Ishikawa (cell line): ENCODE measurements around the gene HSD3B2.

ENCODE experiments used
- CEBPB ChIP-seq: IDR thresholded peaks from 2 replicates; pipeline ENCODE4 v1.6.1; 2012
- CREB1 ChIP-seq: IDR thresholded peaks from 2 replicates; pipeline ENCODE4 v1.6.1; 2012; ENCODE audit warnings: low read depth
- EGR1 ChIP-seq: IDR thresholded peaks from 2 replicates; pipeline ENCODE4 v1.6.1; 2012
- EP300 ChIP-seq: IDR thresholded peaks from 2 replicates; pipeline ENCODE4 v1.6.1; 2012; ENCODE audit warnings: borderline replicate concordance
- FOXM1 ChIP-seq: IDR thresholded peaks from 2 replicates; pipeline ENCODE4 v1.6.1; 2012; ENCODE audit warnings: low read depth, borderline replicate concordance
- MAX ChIP-seq: IDR thresholded peaks from 2 replicates; pipeline ENCODE4 v1.6.1; 2012
- NFIC ChIP-seq: IDR thresholded peaks from 2 replicates; pipeline ENCODE4 v1.6.1; 2012
- RAD21 ChIP-seq: IDR thresholded peaks from 2 replicates; pipeline ENCODE4 v1.6.1; 2012; ENCODE audit warnings: low read depth
- REST ChIP-seq: IDR thresholded peaks from 2 replicates; pipeline ENCODE4 v1.6.1; 2012; ENCODE audit warnings: low read depth, mild to moderate bottlenecking
- TAF1 ChIP-seq: IDR thresholded peaks from 2 replicates; pipeline ENCODE4 v1.6.1; 2012; ENCODE audit warnings: low read depth, mild to moderate bottlenecking
- TCF12 ChIP-seq: IDR thresholded peaks from 2 replicates; pipeline ENCODE4 v1.6.1; 2012; ENCODE audit warnings: low read depth
- TEAD4 ChIP-seq: IDR thresholded peaks from 2 replicates; pipeline ENCODE4 v1.6.1; 2012
- USF1 ChIP-seq: IDR thresholded peaks from 2 replicates; pipeline ENCODE4 v1.6.1; 2012
- YY1 ChIP-seq: IDR thresholded peaks from 2 replicates; pipeline ENCODE4 v1.6.1; 2012; ENCODE audit warnings: low read depth
- ZBTB7A ChIP-seq: IDR thresholded peaks from 2 replicates; pipeline ENCODE4 v1.6.1; 2012; ENCODE audit warnings: low read depth

The HSD3B2 gene

GRCh38 chr1:119376594-119376993 lies 38.4 kb upstream of the HSD3B2 start:
- TF ChIP-seq REST: no peak
- no peak for TF ChIP-seq RAD21
- TF ChIP-seq CEBPB: no peak
- no peak for TF ChIP-seq NFIC
- no peak for TF ChIP-seq MAX
- TF ChIP-seq USF1: no peak
- TF ChIP-seq ZBTB7A: no peak
- TF ChIP-seq YY1: no peak
- TF ChIP-seq TCF12: no peak
- no peak for TF ChIP-seq TAF1
- TF ChIP-seq FOXM1: no peak
- TF ChIP-seq CREB1: no peak

- TF ChIP-seq USF1 (no peak), CEBPB (no peak), TAF1 (no peak), NFIC (no peak)
Observed at GRCh38 chr1:119379117-119379516, 35.8 kb upstream of the HSD3B2 start.

- TF ChIP-seq RAD21: no peak
- no peak for TF ChIP-seq CEBPB
- TF ChIP-seq EP300: no peak
- TF ChIP-seq REST: no peak
- TF ChIP-seq TAF1: no peak
- TF ChIP-seq YY1: no peak
- TF ChIP-seq MAX: no peak
- TF ChIP-seq FOXM1: no peak
Observed at GRCh38 chr1:119380304-119380703, 34.6 kb upstream of the HSD3B2 start.

GRCh38 chr1:119380983-119381662 lies 33.8 kb upstream of the HSD3B2 start:
- TF ChIP-seq RAD21 (no peak), REST (no peak), USF1 (no peak), TEAD4 (no peak), NFIC (no peak), EGR1 (no peak), FOXM1 (no peak), ZBTB7A (no peak), MAX (no peak), TCF12 (no peak), CEBPB (no peak), CREB1 (no peak), EP300 (no peak)
